ENCODE data around the gene CNGA4.

CNGA4 gene

GRCh38 chr11:6238902-6239301 is at the start of gene CNGA4:
TSS of gene CNGA4 (plus strand) at chr11:6239089. CDS start at chr11:6239207, 118 bp downstream.
- peak in 1 of 2 experiments; percentile 17 for DNase-seq

GRCh38 chr11:6191742-6192141 is 47.1 kb upstream of the CNGA4 start:
- no peak for DNase-seq

- no peak for DNase-seq
Measured at GRCh38 chr11:6194065-6194581, 44.8 kb upstream of the CNGA4 start.

GRCh38 chr11:6196396-6196795 is 42.5 kb upstream of the CNGA4 start:
- DNase-seq, result no peak

GRCh38 chr11:6197466-6198200 is 41.3 kb upstream of the CNGA4 start:
- DNase-seq, result no peak

- DNase-seq, result no peak
Measured at GRCh38 chr11:6199174-6199810, 39.6 kb upstream of the CNGA4 start, which contains the start of gene OR52W1. TSS of gene OR52W1 (plus strand) at chr11:6199224. CDS start at chr11:6199224, 0 bp downstream.

GRCh38 chr11:6200975-6201374 is 37.9 kb upstream of the CNGA4 start:
- DNase-seq, result no peak

- DNase-seq, result no peak
Measured at GRCh38 chr11:6201481-6201880, 37.4 kb upstream of the CNGA4 start.

GRCh38 chr11:6202041-6202440 is 36.8 kb upstream of the CNGA4 start:
- no peak for DNase-seq

- DNase-seq, result no peak
Measured at GRCh38 chr11:6203327-6203726, 35.6 kb upstream of the CNGA4 start.

GRCh38 chr11:6204706-6205105 is 34.2 kb upstream of the CNGA4 start:
- DNase-seq, result no peak

GRCh38 chr11:6205366-6205765 is 33.5 kb upstream of the CNGA4 start, which contains the start of gene C11orf42:
TSS of gene C11orf42 (plus strand) at chr11:6205557. CDS start at chr11:6205616, 59 bp downstream.
- DNase-seq, result no peak

- no peak for DNase-seq
Measured at GRCh38 chr11:6206456-6207180, 32.3 kb upstream of the CNGA4 start.

- no peak for DNase-seq
Measured at GRCh38 chr11:6209801-6210200, 29.1 kb upstream of the CNGA4 start.

- DNase-seq, result no peak
Measured at GRCh38 chr11:6210274-6210955, 28.5 kb upstream of the CNGA4 start.

GRCh38 chr11:6214530-6214929 is 24.4 kb upstream of the CNGA4 start:
- no peak for DNase-seq

GRCh38 chr11:6216501-6216900 is 22.4 kb upstream of the CNGA4 start:
- no peak for DNase-seq

GRCh38 chr11:6217722-6218121 is 21.2 kb upstream of the CNGA4 start:
- DNase-seq, result no peak

GRCh38 chr11:6219359-6219758 is 19.5 kb upstream of the CNGA4 start:
- DNase-seq, result no peak

- no peak for DNase-seq
Measured at GRCh38 chr11:6223854-6224253, 15.0 kb upstream of the CNGA4 start.

GRCh38 chr11:6224421-6224820 is 14.5 kb upstream of the CNGA4 start:
- DNase-seq, result no peak

- DNase-seq, result no peak
Measured at GRCh38 chr11:6225024-6225423, 13.9 kb upstream of the CNGA4 start.

- no peak for DNase-seq
Measured at GRCh38 chr11:6225896-6226295, 13.0 kb upstream of the CNGA4 start.

All from NCI-H526 (cell line).